ENCODE results near the gene SIRT7. TPM values are rescaled to one million over a fixed set of nuclear protein-coding genes. Genes with fewer than 3 reads are reported as not detected.

SIRT7 gene
- total RNA-seq, 1 experiment from 2014 or later: 51.6 TPM

DNA sequence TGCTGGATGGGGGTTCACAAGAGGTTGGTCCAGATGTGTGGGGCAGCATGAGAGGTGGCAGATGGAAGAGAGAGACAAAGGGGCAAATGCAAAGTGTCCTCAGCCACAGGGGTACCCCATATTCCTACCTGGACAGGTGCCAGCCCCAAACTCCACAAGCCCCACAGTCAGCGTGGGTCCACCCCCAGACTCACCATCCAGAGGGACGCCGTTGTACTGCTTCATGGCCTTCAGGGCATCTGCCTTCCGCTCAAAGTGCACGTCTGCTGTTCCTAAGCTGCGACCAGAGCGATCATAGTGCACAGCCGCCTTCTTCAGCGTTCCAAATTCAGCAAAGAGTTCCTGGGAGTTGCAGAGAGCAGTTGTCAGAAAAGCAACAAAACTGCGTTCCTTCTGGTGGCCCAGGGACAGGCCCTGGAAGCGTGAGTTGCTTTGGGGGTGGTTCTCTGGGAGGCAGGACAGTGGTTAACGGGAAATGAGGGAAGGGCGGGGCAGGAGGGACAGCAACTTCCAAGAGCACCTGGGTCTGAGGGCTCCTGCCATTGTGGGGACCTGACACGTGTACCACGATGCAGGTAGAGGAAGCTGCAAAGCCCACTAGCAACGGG lies 28.9 kb downstream of the SIRT7 start:
- no peak overlapping the region; the same call in 1 of the 2 replicates for H3K27ac ChIP-seq (ENCODE audit: low read length)
- DNase-seq (no peak), ATAC-seq (no peak)
- peaks cover 34% of the 10 kb centered on the region for H4K20me1 ChIP-seq (ENCODE audit: low read length)
- no TSS peak for BruUV-seq (replicated peaks)
- ChIA-PET CTCF (no interaction called here), POLR2A (ENCODE audit: unreplicated experiment) (no interaction called here)
- H3K9ac ChIP-seq (ENCODE audit: low read length): peak overlapping the region; percentile 98; the same call in 1 of the 2 replicates
- no peaks in the 10 kb centered on the region for H3K27me3 ChIP-seq (ENCODE audit: low read length)
- intact Hi-C loops (cut with micrococcal nuclease): no loop called here
- peak overlapping the region; percentile 100; the same call in 1 of the 2 replicates for H3K4me2 ChIP-seq (ENCODE audit: low read length)
- H2AFZ ChIP-seq (ENCODE audit: low read length): no peak overlapping the region
- H3F3A ChIP-seq (ENCODE audit: low read length, unreplicated experiment): peaks cover 12% of the 10 kb centered on the region
- peaks cover 83% of the 10 kb centered on the region for H3K79me2 ChIP-seq (ENCODE audit: low read length)
- peaks cover 55% of the 10 kb centered on the region for H3K36me3 ChIP-seq (ENCODE audit: low read depth, low read length)
- peaks cover 45% of the 10 kb centered on the region for H3K4me1 ChIP-seq (ENCODE audit: insufficient read depth, low read length)
- no peaks in the 10 kb centered on the region for H3K9me2 ChIP-seq (replicated peaks; ENCODE audit: low read length)
- peak overlapping the region; percentile 99 for H3K4me3 ChIP-seq (ENCODE audit: low read length)
- no peak for TF ChIP-seq EZH2 (IDR thresholded peaks at IDR 0.05; ENCODE audit: low read length, unreplicated experiment)
- TF ChIP-seq, protein P1, sequence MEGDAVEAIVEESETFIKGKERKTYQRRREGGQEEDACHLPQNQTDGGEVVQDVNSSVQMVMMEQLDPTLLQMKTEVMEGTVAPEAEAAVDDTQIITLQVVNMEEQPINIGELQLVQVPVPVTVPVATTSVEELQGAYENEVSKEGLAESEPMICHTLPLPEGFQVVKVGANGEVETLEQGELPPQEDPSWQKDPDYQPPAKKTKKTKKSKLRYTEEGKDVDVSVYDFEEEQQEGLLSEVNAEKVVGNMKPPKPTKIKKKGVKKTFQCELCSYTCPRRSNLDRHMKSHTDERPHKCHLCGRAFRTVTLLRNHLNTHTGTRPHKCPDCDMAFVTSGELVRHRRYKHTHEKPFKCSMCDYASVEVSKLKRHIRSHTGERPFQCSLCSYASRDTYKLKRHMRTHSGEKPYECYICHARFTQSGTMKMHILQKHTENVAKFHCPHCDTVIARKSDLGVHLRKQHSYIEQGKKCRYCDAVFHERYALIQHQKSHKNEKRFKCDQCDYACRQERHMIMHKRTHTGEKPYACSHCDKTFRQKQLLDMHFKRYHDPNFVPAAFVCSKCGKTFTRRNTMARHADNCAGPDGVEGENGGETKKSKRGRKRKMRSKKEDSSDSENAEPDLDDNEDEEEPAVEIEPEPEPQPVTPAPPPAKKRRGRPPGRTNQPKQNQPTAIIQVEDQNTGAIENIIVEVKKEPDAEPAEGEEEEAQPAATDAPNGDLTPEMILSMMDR (conservative IDR thresholded peaks at IDR 0.05; ENCODE audit: low read depth, low read length): no peak
- TF ChIP-seq EZH2phosphoT487 (IDR thresholded peaks at IDR 0.05; ENCODE audit: borderline replicate concordance, low read length): no peak
- no peaks in the 10 kb centered on the region for H3K9me3 ChIP-seq (ENCODE audit: low read length)

GRCh38 chr17:81888105-81888987 lies 29.6 kb downstream of the SIRT7 start:
- peaks cover 81% of the 10 kb centered on the region for H3K79me2 ChIP-seq (ENCODE audit: low read length)
- no peaks in the 10 kb centered on the region for H3K9me3 ChIP-seq (ENCODE audit: low read length)
- peaks cover 45% of the 10 kb centered on the region for H3K4me1 ChIP-seq (ENCODE audit: insufficient read depth, low read length)
- CTCF ChIA-PET: no interaction called here
- BruUV-seq (replicated peaks): no TSS peak
- intact Hi-C loops (cut with micrococcal nuclease): no loop called here
- no peak overlapping the region for H3K4me2 ChIP-seq (ENCODE audit: low read length)
- no peak overlapping the region for H3K27ac ChIP-seq (ENCODE audit: low read length)
- no peaks in the 10 kb centered on the region for H3K9me2 ChIP-seq (replicated peaks; ENCODE audit: low read length)
- H3F3A ChIP-seq (ENCODE audit: low read length, unreplicated experiment): peaks cover 12% of the 10 kb centered on the region
- no peaks in the 10 kb centered on the region for H3K27me3 ChIP-seq (ENCODE audit: low read length)
- H2AFZ ChIP-seq (ENCODE audit: low read length): no peak overlapping the region
- POLR2A ChIA-PET (ENCODE audit: unreplicated experiment): no interaction called here
- H3K9ac ChIP-seq (ENCODE audit: low read length): no peak overlapping the region
- no peak for DNase-seq
- TF ChIP-seq, protein P1 (conservative IDR thresholded peaks at IDR 0.05; ENCODE audit: low read depth, low read length): no peak
- TF ChIP-seq EZH2phosphoT487 (IDR thresholded peaks at IDR 0.05; ENCODE audit: borderline replicate concordance, low read length) (no peak), EZH2 (IDR thresholded peaks at IDR 0.05; ENCODE audit: low read length, unreplicated experiment) (no peak)
- H4K20me1 ChIP-seq (ENCODE audit: low read length): peaks cover 34% of the 10 kb centered on the region
- peaks cover 60% of the 10 kb centered on the region for H3K36me3 ChIP-seq (ENCODE audit: low read depth, low read length)
- no peak overlapping the region for H3K4me3 ChIP-seq (ENCODE audit: low read length)
- no peak for ATAC-seq

Data from PC-3 (cell line).